GM21737 (cell line): ENCODE results near the gene TXNL1.
A peak's percentile ranks its signal among the peaks of the same experiment; 100 is the strongest.

Experiments used
- ATAC-seq: cut with Tn5 transposase; IDR thresholded peaks from one replicate; pipeline ENCODE4 v1.9.1; 2021; ENCODE audit warnings: mild to moderate bottlenecking, moderate library complexity; ENCODE audit not compliant: unreplicated experiment

TXNL1 gene

GRCh38 chr18:56645415-56646016 is 7.1 kb upstream of the TXNL1 start:
- ATAC-seq, result no peak

- no peak for ATAC-seq
These were observed 5.0 kb upstream of the TXNL1 start for GRCh38 chr18:56643381-56643780.

- ATAC-seq, result no peak
These were observed 3.4 kb upstream of the TXNL1 start for GRCh38 chr18:56641714-56642337.

GRCh38 chr18:56639571-56639970 is 1.2 kb upstream of the TXNL1 start:
- ATAC-seq, result no peak

GRCh38 chr18:56639104-56639381 is 651 bp upstream of the TXNL1 start:
- no peak for ATAC-seq

- peak; percentile 8 for ATAC-seq
These were observed 621 bp downstream of the TXNL1 start for GRCh38 chr18:56637711-56638231.

GRCh38 chr18:56637176-56637575 is 1.2 kb downstream of the TXNL1 start:
- no peak for ATAC-seq

- ATAC-seq, result no peak
These were observed 3.4 kb downstream of the TXNL1 start for GRCh38 chr18:56635007-56635406.

GRCh38 chr18:56632070-56633022 is 6.0 kb downstream of the TXNL1 start:
- no peak for ATAC-seq

GRCh38 chr18:56627991-56628390 is 10.4 kb downstream of the TXNL1 start:
- ATAC-seq, result no peak

GRCh38 chr18:56615738-56616520 is 22.5 kb downstream of the TXNL1 start:
- no peak for ATAC-seq

GRCh38 chr18:56606618-56607017 is 31.8 kb downstream of the TXNL1 start:
- no peak for ATAC-seq

GRCh38 chr18:56598422-56598821 is 40.0 kb downstream of the TXNL1 start:
- ATAC-seq, result no peak

GRCh38 chr18:56593906-56594305 is 44.5 kb downstream of the TXNL1 start:
- no peak for ATAC-seq

- ATAC-seq, result no peak
These were observed 58.4 kb downstream of the TXNL1 start for GRCh38 chr18:56580026-56580425.

- no peak for ATAC-seq
These were observed 58.9 kb downstream of the TXNL1 start for GRCh38 chr18:56579451-56579850.

GRCh38 chr18:56576826-56577573 is 61.4 kb downstream of the TXNL1 start:
- ATAC-seq, result no peak

GRCh38 chr18:56575819-56576663 is 62.4 kb downstream of the TXNL1 start:
- no peak for ATAC-seq

- ATAC-seq, result no peak
These were observed 63.5 kb downstream of the TXNL1 start for GRCh38 chr18:56574861-56575260.
